Measurements from ENCODE around the gene STUM. TPM values are rescaled to one million over a fixed set of nuclear protein-coding genes. Genes with fewer than 3 reads are reported as not detected.
A peak's percentile ranks its signal among the peaks of the same experiment; 100 is the strongest.

STUM gene
- total and polyA plus RNA-seq, 2 of the 8 experiments (the other 6 are each of a cell fraction or from before 2014, with no cell fraction given), result 0.76 to 1.2 TPM

DNA sequence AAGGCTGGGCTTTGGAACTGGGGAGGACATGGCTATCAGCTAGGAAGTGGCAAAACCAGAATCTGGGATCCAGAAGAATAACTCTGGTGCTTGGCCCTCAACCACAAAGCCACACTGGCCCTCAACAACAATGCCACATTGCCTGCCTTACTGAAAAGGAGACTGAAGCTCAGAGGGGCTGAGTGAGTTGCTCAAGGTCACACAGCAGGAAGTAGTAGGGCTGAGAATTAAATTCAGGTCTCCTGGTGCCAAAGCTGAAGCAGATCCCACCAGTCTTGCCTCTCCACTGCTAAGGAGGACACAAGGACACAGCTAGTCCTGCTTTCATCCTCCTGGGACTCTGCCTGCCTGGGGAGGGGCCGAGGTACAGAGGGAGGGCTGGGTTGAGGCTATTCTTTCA, 29.4 kb upstream of the STUM start:
- Histone ChIP-seq H3K56ac (replicated peaks; ENCODE audit: insufficient read length, low read depth, low read length) (no peak overlapping the region), H3K4me3 (ENCODE audit: extremely low read depth in 1 of 4, insufficient read depth in 2 of 4, low read depth in 3 of 4, low read length in 4 of 4) (no peak overlapping the region), H3K4ac (replicated peaks; ENCODE audit: insufficient read length, low read depth, low read length) (no peak overlapping the region), H2AK5ac (ENCODE audit: low read depth, low read length) (peak overlapping the region; percentile 75; the same call in 1 of the 2 replicates), H3K4me1 (replicated peaks in 1 of 4; ENCODE audit: control insufficient read depth in 3 of 4, insufficient read depth in 4 of 4, low read length in 3 of 4) (peaks cover 6 to 22% (median 9%) of the 10 kb centered on the region in 4 experiments), H3K23me2 (ENCODE audit: low read depth, low read length) (no peaks in the 10 kb centered on the region), H4K5ac (ENCODE audit: insufficient read length, low read depth, low read length) (no peak overlapping the region), H2BK120ac (replicated peaks; ENCODE audit: low read depth, low read length) (no peak overlapping the region), H3K27me3 (replicated peaks in 1 of 4; ENCODE audit: control insufficient read depth in 3 of 4, extremely low read depth in 1 of 4, insufficient read depth in 3 of 4, low read length in 3 of 4) (peaks cover 0 to 3% (median 0%) of the 10 kb centered on the region in 4 experiments; a peak in 2 of 7 replicates), H3K4me2 (ENCODE audit: insufficient read depth in 1 of 2, low read depth in 2 of 2, low read length in 2 of 2) (no peak overlapping the region), H2BK12ac (ENCODE audit: low read depth, low read length) (no peak overlapping the region; the same call in 1 of the 2 replicates), H3K14ac (ENCODE audit: insufficient read length) (no peak overlapping the region), H4K20me1 (replicated peaks in 1 of 2; ENCODE audit: control insufficient read depth in 1 of 2, insufficient read depth in 2 of 2, low read length in 2 of 2) (no peaks in the 10 kb centered on the region), H2BK15ac (ENCODE audit: low read length) (no peak overlapping the region), H3K79me1 (ENCODE audit: low read depth, low read length) (no peaks in the 10 kb centered on the region), H4K8ac (ENCODE audit: extremely low read depth, insufficient read depth, low read length) (no peak overlapping the region), H2BK5ac (ENCODE audit: low read depth, low read length) (no peak overlapping the region), H3K27ac (ENCODE audit: low read depth, low read length) (no peak overlapping the region), H3K23ac (ENCODE audit: insufficient read length) (peak overlapping the region; percentile 93), H4K91ac (replicated peaks; ENCODE audit: insufficient read length, low read length) (peak overlapping the region; percentile 23), H3K9ac (replicated peaks in 1 of 4; ENCODE audit: extremely low read depth in 1 of 4, low read depth in 3 of 4, low read length in 3 of 4) (no peak overlapping the region), H3K18ac (ENCODE audit: extremely low read depth, low read length) (no peak overlapping the region), H3K9me3 (ENCODE audit: insufficient read depth in 2 of 2, low read depth in 1 of 2, low read length in 1 of 2) (no peaks in the 10 kb centered on the region), H2BK20ac (ENCODE audit: low read length) (peak overlapping the region; percentile 3; the same call in 1 of the 2 replicates), H3K36me3 (ENCODE audit: control insufficient read depth in 2 of 4, insufficient read depth in 4 of 4, low read length in 3 of 4) (no peaks in the 10 kb centered on the region), H2AFZ (ENCODE audit: low read length) (no peak overlapping the region), H3K79me2 (ENCODE audit: control insufficient read depth in 1 of 2, insufficient read depth in 2 of 2, low read length in 2 of 2) (no peaks in the 10 kb centered on the region)
- 93% methylated on average over 1 of the region's 1 CpG; no CpG with 5 or more reads in 1 of the 2 experiments for WGBS, 2 experiments (ENCODE audit: extremely low coverage in 1 of 2, insufficient coverage in 1 of 2, insufficient read length in 1 of 2, insufficient replicate concordance in 2 of 2, low coverage in 1 of 2, low lambda C conversion rate in 2 of 2, missing lambda C conversion rate in 1 of 2)
- DNase-seq (ENCODE audit: low read depth in 1 of 2, low spot score in 2 of 2), result no peak
- ChIA-PET POLR2A (ENCODE audit: partially characterized antibody) (interaction anchor here (1.0 to 2.4 kb wide), 4 partner anchors 10 to 113 kb away, joined by 3 to 8 read pairs (median 4); no protein-coding TSS in a partner anchor), CTCF (ENCODE audit: partially characterized antibody) (interaction anchor here (0.8 to 3.7 kb wide), 26 partner anchors 10 to 114 kb away, joined by 3 to 37 read pairs (median 5); partner anchors contain the start of gene STUM)
- TF ChIP-seq, protein P1, sequence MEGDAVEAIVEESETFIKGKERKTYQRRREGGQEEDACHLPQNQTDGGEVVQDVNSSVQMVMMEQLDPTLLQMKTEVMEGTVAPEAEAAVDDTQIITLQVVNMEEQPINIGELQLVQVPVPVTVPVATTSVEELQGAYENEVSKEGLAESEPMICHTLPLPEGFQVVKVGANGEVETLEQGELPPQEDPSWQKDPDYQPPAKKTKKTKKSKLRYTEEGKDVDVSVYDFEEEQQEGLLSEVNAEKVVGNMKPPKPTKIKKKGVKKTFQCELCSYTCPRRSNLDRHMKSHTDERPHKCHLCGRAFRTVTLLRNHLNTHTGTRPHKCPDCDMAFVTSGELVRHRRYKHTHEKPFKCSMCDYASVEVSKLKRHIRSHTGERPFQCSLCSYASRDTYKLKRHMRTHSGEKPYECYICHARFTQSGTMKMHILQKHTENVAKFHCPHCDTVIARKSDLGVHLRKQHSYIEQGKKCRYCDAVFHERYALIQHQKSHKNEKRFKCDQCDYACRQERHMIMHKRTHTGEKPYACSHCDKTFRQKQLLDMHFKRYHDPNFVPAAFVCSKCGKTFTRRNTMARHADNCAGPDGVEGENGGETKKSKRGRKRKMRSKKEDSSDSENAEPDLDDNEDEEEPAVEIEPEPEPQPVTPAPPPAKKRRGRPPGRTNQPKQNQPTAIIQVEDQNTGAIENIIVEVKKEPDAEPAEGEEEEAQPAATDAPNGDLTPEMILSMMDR (IDR thresholded peaks at IDR 0.05; ENCODE audit: control extremely low read depth in 1 of 3, insufficient read depth in 1 of 3, low read depth in 1 of 3, low read length in 3 of 3), result no peak
- TF ChIP-seq KDM1A (IDR thresholded peaks at IDR 0.05; ENCODE audit: borderline replicate concordance, low read length), result peak; percentile 73; the same call in 1 of the 2 replicates
- no peak for FAIRE-seq

Measured in H1 (cell line).